Measurements from ENCODE around the gene KDM2B. TPM values are rescaled to one million over a fixed set of nuclear protein-coding genes. Genes with fewer than 3 reads are reported as not detected.

Gene KDM2B
- total and polyA plus RNA-seq, 2 of the 8 experiments (the other 6 are each of a cell fraction or from before 2014, with no cell fraction given) = 111 to 162 TPM

DNA sequence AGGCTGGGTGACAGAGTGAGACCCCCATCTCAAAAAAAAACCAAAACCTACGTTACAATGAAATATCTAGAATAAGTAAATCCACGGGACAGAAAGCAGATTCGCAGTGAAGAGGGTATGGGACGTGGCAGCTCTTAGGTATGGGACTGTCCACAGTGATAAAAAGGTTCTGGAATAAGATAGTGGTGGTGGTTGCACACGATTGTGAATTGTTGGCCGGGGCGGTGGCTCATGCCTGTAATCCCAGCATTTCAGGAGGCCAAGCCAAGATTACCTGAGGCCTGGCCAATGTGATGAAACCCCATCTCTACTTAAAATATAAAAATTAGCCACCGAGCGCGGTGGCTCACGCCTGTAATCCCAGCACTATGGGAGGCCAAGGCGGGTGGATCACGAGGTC lies 76.3 kb downstream of the KDM2B start (continued):
- no peak for TF ChIP-seq YY1 (IDR thresholded peaks at IDR 0.05; ENCODE audit: low read depth, low read length)
- TF ChIP-seq TCF12 (IDR thresholded peaks at IDR 0.05; ENCODE audit: low read depth, low read length) = no peak
- TF ChIP-seq SIX5 (IDR thresholded peaks at IDR 0.05; ENCODE audit: low read depth, low read length) = no peak
